GM19372 (cell line): Measurements from ENCODE around the gene TNFRSF19.
A peak's percentile ranks its signal among the peaks of the same experiment; 100 is the strongest.
"Not testable (repeated sequence)": the region's sequence is repeated elsewhere in the genome, so short reads cannot be mapped to it uniquely, and the experiment has no call there.

Experiments used
- ATAC-seq: cut with Tn5 transposase; IDR thresholded peaks from one replicate; pipeline ENCODE4 v1.9.1; 2021; ENCODE audit warnings: mild to moderate bottlenecking, low read depth, moderate library complexity; ENCODE audit not compliant: unreplicated experiment

The TNFRSF19 gene

DNA sequence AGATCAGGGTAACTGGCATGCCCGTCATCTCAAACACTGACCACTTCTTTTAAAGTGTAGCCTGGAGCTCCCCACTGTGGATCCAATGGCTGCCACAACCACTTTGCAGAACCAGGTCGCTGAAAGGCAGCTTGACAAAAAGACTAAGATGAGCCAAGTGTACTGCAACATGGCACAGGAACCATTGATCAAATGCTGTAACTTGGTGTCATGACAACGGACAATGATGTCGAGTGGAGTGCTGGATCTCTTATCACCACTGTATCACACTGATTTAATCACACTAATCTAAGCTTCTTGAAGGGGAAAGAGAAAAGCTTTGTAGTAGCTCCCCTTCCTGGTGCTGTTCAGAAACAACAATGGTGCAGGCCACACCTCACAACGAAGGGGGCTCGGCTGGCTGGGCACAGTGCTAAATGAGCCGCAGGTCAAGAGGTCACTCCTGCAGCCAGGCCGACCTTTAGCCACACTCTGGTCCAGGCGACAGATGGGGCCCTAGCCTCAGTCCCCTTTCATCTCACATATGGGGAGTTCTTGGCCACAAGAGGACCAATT, 2.2 kb upstream of the TNFRSF19 start:
- ATAC-seq = no peak

DNA sequence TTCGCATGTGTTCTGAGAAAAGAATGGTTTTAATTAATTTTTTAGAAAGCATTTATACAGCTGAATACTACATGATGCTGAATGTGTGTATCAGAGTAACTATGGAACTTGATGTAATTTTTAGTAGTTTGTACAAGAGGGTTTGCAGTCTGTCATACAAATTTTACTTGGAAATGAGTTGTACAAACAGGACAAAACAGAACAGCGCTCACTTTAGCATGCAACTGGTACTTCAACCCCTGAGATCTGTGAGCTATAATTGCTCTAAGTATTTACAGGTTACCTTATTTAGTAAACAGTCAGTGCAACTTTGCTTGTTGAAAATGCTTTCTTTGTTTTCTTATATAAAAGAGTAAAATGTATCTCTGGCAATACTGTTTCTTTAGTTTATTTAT, 706 bp downstream of the TNFRSF19 start:
- no peak for ATAC-seq

DNA sequence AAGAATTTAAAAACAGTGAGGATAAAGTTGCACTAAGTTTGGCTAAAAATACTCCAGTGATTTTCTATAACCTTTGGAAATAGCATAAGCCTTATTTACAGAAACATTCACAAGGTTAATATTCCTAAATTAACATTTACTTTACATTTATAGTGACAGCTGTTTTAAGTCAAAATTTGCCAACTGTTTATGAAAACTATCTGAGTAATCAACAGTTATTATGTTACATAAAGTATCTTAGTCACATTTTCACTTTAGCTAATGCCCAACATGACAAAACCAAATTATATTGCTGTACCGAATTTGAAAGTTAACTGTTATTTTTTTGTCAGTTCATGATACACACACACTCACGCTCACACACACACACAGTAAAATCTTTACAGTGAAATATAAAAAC, 1.2 kb downstream of the TNFRSF19 start:
- ATAC-seq = no peak

DNA sequence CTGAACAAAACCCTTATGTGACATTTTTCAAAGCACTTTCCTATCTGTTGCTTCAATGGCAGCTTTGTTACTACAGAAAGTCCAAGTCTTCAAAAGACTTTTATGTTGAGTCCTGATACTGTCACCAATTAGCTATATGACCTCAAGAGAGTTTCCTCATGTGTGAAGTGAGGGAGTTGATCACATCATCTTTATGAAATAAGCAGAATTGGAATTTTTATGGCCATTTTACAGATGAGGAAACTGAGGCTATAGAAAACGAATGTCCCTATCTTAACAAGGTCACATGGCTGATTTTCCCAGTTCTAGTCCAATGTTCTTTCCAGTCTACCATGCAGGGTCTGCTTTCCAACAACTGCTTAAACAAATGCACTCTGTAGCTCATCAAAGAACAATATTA, 2.6 kb downstream of the TNFRSF19 start:
- ATAC-seq = no peak

DNA sequence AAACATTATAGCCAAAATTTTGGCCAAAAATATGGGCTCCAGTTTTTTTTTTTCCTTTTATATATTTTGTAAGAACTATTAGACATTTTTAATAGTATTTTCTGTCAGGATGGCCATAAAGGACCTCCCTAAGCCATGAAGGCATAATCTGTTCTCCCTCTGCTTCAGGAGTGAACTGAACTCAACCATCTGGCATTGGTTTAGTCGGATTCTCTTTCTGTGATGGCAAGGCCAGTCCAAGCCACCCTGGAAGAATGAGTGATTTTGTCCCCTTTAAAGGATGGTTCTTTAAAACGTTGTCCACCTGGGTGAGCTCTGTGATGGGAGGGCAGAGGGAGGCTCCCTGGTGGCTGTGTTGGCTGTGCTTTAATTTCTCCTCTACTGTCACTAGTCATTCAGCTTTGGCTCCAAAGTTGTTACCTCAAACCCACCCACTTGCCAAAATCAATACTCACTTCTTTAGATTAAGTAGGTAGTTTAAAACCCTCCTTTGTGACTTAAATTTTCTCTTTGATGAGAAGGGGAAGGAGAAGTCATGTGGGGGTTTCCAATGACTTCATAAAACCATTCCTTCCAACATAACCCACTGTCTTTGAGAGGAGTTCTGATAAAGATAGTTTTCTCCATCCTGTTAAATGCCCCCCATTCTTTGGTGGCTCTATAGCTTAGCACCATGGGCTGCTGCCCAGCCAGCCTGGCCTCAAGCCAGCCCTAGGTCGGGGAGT, 4.4 kb downstream of the TNFRSF19 start:
- ATAC-seq = no peak

DNA sequence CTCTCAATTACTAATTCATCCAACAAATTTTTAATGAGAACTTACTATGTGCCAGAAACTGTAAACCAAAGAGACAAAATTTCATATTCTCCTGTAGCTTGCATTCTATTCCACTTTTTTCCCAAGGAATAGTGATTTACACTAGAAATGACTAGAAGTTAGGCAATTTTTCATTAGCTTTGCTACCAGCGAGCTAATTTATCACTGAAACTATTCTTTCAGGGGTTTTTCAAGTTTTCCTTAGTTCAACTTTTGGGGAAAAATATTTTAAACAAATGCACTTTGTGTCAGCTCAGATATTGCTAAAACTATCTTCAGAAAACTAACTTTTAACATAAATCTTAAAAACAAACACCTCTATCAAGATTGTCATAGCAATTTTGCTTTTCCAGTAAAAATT, 5.4 kb downstream of the TNFRSF19 start:
- no peak for ATAC-seq

DNA sequence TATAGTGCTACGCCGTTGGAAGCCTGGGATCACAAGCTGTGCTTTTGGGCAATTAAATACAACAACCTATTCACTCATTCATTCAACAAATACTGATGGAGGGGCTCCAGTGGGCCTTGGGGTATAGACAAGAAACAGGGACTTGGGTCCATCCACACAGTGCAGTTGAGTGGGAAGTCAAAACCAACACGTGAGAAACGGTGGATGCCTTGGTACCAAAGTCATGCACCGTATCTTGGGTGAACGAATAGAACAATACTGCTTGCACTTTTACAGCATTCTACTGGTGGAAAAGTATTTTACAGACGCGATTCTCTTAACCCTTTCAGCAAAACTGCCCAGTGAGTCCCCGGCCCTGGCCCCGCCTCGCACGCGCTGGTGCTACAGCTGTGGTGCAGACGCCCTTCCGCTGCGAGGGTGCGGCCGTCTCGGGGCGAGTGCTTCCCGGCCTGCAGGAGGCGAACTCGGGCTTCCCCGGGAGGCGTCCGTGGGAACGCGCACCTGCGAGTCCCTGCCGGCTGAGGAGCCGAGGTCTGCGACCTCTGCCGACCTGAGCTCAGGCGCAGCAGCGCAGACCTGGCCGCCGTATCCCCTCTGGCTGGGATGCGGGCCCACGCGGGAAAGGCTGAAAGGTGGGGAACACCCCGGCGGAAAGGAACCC, 8.3 kb downstream of the TNFRSF19 start:
- ATAC-seq = peak; percentile 51

DNA sequence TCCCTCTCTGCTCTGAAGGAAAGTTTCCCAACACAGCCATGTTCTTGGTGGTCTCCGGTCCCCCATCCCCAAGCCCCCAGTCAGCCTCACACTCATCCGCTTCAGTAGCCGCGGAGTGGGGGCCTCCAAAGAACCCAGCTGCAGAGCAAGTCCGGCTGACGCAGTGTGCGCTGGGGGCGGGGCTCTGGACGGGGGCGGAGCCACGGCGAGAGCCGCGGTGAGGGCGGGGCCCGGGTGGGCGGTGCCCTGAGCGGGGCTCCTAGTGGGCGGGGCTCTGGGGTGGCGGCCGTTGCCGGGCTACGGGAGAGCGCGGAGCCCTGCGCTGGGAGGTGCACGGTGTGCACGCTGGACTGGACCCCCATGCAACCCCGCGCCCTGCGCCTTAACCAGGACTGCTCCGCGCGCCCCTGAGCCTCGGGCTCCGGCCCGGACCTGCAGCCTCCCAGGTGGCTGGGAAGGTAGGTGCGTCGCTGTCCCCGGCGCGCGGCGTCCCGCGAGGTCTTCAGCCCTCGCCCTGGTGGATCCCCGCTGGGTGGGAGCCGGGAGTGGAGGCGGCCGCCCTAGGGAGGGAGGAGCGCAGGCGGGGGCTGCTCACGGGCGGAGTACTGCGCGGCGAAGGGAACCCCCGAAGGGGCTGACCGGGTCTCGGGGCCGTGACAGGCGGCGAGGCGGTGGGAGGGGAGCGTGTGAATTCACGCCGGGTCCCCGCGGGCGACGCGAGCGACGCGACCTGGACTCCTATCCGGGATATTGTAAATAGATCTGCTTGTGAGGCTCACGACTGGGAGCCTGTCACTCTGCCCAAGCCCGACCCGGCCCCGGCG, 9.1 kb downstream of the TNFRSF19 start:
- ATAC-seq = peak; percentile 84

DNA sequence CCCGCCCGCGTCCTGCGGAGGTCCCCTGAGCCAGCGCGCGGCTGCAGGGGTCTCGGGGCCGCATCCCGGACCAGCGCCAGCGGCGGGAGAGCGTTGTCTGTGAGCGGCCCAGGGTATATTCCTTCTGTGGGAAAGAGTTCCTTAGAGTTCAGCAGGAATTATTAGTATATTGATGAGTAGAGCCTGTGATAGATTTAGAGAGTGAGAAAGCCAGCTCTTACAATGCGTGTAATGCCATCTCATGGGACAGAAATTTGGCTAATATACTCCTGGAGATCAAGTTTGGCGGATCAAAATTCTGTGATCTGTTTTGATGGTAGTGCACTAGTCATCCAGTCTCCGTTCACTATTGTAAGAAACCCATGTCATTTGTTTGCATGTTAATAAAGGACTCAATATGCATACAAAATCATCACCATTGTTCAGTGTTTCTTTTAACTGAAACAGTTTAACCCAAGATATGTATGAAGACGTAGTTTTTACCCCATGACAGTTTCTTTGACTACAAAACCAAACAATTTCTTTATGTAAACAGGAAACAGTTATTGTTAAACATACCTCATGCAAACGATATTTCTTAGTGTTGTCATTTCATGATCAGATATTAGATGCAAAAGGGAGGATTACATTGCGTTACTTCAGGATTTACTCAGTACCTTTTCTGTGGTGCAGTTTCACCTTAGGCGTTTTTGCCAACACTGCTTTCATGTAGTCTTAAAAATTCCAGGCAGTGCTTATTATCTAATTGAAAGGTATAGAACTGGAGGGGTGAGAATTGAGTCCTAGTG, 9.9 kb downstream of the TNFRSF19 start:
- no peak for ATAC-seq

DNA sequence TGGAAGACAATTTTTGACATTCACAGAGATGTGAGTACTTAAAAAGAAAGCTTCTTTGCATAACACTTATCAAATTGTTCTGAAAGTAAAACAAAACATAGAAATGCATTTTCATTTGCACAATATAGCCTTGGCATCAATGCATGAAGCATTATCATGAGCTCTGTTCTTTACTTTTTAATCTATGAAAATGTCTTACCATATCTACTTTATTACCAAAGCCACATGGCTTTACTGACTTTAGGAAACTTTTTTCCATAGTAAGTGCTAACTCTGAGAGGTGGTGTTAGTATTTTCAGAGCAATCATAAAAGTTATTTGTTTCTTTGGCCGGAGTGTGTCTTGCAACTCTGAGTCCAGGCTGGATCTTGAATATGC, 10.5 kb downstream of the TNFRSF19 start:
- no peak for ATAC-seq

DNA sequence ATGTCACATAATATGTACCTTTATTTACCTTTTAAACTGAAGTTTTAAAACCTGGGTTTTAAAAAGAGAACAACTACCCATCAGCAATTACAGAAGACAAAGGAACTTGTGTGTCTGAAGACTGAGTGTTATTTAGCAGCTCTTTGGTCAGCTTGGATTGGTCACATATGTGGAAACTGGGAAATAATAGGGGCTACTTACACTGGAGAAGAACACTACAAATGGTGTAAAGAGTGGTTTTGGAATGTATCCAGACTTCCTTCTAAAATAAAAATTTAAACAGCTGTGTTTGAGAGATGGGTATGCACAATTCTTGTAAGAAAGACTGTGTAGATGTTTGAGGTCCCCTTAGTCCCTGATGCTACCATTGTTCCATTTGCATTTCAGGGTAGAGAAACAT, 13.3 kb downstream of the TNFRSF19 start:
- no peak for ATAC-seq

DNA sequence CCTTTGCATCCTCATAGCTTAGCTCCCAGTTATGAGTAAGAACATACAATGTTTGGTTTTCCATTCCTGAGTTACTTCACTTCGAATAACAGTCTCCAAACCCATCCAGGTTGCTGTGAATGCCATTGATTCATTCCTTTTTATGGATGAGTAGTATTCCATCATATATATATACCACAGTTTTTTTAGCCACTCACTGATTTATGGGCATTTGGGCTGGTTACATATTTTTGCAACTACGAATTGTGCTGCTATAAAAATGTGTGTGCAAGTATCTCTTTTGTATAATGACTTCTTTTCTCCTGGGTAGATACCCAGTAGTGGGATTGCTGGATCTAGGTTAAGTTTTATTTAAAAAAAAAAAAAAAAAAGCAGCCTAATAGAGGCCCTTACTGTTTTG, 14.1 kb downstream of the TNFRSF19 start:
- ATAC-seq = no peak

DNA sequence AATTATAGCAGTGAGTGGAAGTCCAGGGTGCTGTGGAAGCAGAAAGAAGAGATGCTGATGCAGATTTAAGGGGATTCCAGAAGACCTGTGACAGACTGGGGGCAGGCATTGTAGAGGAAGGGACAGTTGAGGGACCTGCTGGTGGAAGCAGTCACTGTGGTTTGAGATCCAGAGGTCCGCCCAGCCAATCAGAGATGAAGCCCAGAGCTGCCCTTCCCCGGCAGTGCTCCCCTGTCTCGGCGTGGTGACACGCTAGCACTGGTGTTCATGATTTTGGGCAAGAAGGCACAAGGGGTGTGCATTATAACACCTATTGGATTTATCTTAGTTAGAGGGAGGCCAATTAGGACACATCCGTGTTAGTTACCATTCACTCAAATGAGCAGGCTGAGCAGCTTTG, 16.1 kb downstream of the TNFRSF19 start:
- ATAC-seq = no peak

DNA sequence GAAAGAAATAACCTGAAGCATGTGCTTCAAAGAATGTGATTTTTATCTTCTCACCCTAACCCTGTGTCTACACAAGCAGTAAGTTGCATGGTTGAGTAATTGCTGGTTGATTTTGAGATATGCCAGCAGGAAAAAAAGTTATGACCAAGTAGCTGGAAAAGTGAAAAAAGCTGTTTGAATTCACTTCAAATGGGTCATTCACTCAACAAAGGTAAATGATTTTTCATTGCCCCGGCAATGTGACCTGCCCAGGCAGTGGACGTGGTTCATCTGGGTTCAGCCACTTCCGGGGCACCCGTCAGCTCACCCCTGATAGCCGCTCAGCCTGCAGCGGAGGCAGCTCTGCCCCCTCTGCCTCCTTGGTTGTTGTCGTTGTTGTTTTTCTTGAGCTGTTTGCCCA, 18.5 kb downstream of the TNFRSF19 start:
- no peak for ATAC-seq

DNA sequence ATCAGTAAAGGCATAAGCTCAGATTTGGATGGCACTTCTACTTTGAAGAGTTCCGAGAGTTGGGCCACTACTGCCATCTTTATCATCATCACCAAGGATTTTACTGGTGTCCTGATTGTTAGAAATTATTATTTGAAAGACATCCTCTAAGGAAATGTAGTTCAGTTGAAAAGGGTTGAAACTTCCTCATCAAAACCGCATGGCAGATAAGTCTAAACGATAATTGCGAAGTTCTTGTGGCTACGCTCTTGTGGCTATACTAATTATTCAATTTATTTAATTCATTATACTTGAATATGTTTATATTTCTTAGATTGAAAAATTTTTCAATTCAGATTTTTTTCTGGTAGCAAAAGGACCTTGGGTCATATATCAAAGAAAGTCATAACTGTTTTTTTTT, 22.4 kb downstream of the TNFRSF19 start:
- no peak for ATAC-seq

DNA sequence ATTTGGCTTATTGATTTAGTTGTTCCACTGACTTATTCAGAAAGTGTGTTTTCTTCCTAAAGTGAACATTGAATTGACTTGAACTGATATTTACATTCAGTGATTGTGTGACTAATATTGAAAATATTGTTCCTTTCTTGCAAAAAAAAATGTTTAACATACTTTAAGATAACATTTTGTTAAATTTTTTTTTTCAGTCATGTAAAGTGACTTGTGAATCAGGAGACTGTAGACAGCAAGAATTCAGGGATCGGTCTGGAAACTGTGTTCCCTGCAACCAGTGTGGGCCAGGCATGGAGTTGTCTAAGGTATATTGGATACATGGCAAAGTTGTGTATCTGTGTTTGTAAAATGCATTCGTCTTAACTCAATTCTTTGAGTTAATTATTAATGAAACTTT, 22.9 kb downstream of the TNFRSF19 start:
- ATAC-seq = no peak

DNA sequence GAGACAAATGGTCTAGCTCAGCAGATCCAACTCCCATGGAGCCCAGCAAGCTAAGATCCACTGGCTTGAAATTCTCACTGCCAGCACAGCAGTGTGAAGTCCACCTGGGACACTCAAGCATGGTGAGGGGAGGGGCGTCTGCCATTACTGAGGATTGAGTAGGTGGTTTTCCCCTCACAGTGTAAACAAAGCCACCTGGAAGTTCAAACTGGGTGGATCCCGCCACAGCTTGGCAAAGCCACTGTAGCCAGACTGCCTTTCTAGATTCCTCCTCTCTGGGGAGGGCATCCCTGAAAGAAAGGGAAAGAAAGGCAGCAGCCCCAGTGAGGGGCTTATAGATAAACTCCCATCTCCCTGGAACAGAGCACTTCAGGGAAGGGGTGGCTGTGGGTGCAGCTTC, 24.1 kb downstream of the TNFRSF19 start:
- ATAC-seq = not testable (repeated sequence)

DNA sequence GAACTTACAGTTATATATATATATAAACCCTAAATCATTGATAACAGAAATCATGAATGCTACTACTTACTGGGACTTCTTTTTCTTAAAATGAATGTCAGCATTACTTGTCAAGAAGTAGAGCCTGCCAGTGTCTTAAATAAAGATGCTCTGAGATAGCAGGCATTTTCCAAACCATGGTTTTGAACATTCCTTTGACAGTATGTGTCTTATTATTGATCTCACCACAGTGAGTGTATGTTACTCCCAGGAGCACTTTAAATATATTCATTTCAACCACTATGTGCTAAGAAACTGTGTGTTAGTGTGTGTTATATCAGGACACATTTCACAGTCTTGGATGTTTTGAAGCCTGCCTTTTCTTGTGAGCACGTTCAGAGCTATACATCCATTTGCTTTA, 28.2 kb downstream of the TNFRSF19 start:
- ATAC-seq = no peak

DNA sequence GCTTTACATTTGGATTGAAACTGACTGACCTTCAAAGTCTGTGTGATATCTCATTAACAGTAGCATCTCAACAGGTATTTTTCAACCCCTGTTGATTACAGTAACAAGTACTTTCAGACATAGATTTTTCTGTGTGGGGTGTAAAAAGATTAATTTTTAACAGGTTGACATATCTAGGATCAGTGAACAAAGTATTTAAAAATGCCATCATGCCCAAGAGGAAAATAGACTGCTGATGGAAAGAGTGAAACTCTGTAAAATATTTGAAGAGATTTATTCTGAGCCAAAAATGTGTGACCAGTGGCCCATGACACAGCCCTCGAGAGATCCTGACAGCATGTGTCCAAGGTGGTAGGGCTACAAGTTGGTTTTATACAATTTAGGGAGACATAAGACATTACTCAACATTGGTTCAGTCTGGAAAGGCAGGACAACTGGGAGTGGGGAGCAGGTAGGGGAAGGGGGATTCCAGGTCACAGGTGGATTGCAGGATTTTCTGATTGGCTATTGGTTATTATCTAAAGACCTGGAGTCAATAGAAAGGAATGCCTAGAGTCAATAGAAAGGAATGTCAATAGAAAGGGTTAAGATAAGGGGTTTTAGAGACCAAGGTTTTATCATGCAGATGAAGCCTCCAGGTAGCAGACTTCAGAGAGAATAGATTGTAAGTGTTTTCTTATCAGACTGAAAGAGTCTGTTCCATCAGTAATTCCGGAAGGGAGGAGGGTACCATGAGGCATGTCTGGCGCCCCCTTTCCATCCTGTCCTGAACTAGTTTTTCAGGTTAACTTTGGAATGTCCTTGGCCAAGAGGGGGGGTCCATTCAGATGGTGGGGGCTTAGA, 29.1 kb downstream of the TNFRSF19 start:
- no peak for ATAC-seq

DNA sequence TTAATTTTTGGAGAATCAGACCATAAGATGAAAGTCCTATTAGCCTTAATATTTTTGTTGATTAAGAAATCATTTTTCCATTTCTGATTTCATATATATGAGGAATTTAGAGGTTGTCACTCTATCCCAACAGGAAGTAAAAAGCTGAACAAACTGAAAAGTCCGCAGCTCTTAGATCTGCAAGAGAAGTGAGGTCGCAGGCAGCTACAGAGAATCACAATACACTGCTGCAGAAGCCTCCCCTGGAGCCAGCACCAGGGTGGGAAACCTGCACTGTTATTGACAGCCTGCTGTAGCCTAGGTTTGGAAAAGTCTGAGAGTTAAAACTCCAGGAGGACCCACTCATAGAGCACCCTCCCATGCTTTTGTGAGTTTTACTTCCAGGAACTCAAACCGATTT, 29.9 kb downstream of the TNFRSF19 start:
- ATAC-seq = no peak
